GF-D8 (cell line): ENCODE measurements around the gene MTG1.
A peak's percentile ranks its signal among the peaks of the same experiment; 100 is the strongest.
"Not testable (repeated sequence)": the region's sequence is repeated elsewhere in the genome, so short reads cannot be mapped to it uniquely, and the experiment has no call there.

ENCODE experiments used
- DNase-seq: peaks from one replicate; lab custom pipeline; 2025; lab: John Stamatoyannopoulos, UW

Gene MTG1

GRCh38 chr10:133359554-133359971 lies 34.4 kb upstream of the MTG1 start:
- DNase-seq, result no peak

GRCh38 chr10:133359972-133360610 lies 33.9 kb upstream of the MTG1 start:
- DNase-seq, result no peak

- no peak for DNase-seq
These were observed 32.7 kb upstream of the MTG1 start for GRCh38 chr10:133361227-133361626.

DNA sequence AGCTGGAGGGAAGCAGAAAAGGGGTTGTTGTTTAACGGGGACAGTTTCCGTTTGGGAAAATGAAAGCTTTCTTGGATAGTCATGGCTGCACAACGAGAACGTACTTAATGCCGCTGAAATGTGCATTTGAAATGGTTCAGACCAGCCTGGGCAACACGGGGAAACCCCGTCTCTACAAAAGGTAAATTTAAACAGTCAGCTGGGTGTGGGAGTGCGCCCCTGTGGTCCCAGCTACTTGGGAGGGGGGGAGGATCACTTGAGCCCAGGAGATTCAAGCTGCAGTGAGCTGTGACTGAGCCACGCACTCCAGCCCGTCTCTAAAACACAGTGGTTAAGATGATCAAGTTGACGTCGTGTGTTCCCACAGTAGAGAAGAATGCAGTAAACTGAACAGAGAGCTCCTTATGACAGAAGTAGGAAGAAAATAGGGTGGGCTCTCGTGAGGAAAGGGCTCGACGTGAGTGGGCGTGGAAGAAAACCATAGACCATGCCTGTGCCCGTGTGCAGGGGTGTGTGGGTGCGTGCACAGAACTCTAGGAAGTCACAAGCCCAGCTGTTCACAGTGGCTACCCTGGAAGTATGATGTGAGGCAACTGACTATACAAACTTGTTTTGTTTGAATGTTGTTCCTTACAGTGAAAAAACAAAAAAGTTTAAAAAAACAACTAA lies 32.0 kb upstream of the MTG1 start:
- DNase-seq, result no peak

DNA sequence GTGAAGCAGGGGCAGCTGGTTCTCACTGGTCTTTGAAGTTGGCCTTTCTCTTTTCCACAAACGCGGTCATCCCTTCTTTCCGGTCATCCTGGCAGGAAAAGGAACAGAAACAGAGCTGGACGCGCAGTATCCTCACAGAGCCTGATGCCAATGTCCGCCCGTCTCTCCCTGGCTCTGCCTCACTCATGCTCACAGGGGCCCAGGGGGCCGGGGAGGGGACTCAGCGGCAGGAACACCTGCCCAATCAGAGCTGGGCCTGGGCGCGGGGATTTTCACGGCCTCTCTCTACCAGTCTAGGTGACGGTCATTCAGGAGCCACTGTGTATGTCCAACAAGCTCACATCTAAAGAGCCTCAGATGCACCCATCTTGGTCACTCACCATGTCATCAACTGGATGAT lies 31.1 kb upstream of the MTG1 start:
- no peak for DNase-seq

DNA sequence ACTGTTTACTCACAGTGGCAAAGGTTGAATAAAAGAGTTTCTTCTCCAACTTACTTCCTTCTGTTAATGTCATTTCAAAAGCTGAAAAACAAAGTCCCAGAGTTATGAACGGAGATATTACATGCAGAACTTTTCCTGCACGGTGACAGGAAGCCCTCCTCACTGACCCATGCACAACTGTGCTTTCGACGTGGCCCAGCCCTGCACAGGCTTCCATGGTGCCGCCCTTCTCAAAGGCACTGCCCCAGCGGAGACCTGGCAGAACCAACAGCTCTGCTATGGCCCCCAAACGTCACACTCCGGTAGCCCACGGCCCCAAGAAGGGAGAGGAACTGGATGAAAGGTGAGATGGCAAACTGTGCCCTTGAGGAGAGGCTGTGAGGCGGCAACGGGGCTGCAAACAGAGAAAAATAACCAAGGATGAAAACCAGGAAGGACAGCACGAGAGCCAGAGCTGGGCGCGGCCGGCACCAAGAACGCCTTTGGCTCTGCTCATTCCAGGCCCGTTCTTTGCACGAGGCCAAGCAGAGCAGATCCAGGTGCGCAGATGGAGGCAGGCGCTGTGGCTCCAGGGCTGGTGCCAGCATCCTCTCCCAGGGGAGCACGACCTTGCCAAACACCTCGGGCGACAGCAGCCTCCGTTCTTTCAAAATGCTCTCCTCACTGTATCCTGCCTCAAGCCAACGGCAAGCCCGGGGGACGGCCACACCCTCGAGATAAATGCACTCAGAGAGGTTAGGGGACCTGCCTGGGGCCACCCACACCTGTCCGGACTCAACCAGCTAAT lies 29.1 kb upstream of the MTG1 start:
- DNase-seq, result no peak

DNA sequence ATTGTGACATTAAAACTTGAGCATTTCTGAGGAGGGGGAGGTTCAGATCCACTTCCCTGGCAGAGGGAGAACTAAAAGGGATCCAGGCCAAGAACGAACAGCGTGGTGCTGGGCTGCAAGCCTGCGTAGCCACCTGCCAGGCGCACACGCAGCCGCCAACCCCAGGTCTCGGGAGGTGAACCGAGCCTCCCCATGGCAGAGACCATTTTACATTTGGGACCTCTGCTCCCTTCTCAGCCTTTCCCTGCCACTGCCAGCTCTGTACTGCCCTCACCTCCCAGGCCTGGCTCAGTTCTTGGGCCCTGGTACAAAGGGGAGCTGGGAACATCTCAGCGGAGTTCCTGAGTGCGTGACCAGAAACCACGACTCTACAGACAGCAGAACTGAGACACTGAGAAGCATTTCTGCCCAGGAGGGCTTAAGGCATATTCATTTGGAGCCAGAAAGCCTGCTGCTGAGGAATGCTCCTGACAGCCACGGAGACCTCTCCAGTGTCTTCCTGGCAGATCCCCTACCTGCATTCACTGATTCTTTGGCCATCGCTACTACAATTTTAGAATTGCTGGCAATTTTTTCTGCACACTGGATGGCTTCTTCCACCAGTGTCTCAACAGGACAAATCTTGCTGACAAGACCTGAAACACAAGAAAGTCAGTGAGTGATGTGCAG lies 28.4 kb upstream of the MTG1 start:
- no peak for DNase-seq

DNA sequence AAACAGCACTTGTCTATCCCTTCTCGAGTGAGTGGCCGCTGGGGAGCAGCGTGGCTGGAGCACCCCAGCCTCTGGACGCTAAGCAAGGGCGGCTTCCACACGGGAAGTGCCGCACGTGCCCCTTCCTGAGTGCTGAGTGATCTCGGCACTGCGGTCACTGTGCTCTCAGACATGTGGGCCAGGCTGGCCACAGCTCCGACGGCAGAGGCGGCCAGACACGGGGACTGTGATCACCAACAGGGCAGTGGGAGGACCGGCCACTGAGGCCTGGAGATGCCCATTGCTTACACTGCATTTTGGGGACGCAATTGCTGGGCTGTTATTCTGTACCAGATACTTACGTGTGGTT lies 27.9 kb upstream of the MTG1 start:
- DNase-seq, result no peak

GRCh38 chr10:133366751-133367150 lies 27.2 kb upstream of the MTG1 start:
- no peak for DNase-seq

DNA sequence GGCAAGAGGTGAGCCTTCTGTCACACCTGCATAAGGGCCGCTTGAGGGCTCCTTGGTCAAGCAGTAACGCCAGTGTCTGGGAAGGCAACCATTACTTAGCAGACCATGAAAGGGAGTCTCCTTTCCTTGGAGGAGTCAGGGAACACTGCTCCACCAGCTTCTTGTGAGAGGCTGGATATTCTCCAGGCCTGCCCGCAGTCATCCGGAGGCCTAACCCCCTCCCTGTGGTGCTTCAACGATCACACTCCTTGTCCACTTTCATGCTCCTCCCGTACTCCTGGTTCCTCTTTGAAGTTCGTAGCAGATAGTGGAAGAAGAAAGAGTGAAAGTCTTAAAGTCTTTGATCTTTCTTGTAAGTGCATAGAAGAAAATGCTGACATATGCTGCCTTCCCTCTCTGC lies 26.5 kb upstream of the MTG1 start:
- not testable (repeated sequence) for DNase-seq

- DNase-seq, result no peak
These were observed 25.8 kb upstream of the MTG1 start for GRCh38 chr10:133368153-133368552.

DNA sequence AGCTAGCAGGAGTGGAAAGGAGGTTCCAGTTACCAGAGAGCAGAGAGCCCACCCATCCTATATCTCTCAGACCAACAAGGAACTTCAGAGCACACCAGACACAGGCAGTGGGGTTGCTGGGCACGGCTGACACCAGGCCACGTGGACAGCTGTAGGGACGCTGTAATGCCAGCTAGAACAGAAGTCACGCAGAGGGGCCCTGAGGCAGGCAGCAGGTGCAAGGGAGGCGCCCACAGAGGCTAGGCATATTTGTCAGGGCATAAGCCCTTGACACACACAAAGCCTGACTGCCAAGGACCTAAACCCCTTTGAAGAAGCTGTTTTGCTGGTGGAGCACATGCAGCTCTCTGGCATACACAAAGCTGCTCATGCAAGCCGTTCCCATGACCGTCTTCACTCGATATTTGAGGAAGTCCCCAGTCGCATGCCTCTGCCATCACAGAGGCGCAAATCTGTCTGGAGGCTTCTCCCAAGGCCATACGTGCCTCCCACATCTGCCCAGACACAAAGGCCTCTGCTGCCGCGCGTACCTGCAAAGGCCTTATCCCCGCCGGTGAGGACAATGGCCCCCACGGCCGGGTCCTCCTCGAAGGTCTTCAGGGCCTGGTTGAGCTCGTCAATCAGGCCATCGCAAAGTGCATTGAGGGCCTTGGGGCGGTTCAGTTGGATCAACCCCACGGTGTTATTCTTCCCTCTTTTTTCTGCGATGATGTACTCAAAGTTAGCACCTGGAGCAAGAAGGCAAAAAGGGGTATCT lies 23.7 kb upstream of the MTG1 start:
- no peak for DNase-seq

- no peak for DNase-seq
These were observed 21.4 kb upstream of the MTG1 start for GRCh38 chr10:133372507-133372906.

- peak; percentile 71 for DNase-seq
These were observed 20.5 kb upstream of the MTG1 start, which contains the start of gene ECHS1 for GRCh38 chr10:133373174-133374090. Gene ECHS1 (minus strand): TSS chr10:133373354. CDS start chr10:133373333, 21 bp downstream.

- DNase-seq, result no peak
These were observed 18.4 kb upstream of the MTG1 start for GRCh38 chr10:133375357-133376115.

DNA sequence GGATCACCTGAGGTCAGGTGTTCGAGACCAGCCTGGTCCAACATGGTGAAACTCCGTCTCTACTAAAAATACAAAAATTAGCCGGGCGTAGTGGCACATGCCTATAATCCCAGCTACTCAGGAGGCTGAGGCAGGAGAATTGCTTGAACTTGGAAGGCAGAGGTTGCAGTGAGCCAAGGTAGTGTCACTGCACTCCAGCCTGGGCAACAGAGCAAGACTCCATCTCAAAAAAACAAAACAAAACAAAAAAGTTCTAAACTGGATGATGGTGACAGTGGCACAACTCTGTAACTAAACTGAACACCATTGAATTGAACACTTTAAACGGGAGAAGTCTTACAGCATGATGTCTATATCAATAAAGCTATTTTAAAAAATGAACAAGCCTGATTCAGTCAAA lies 17.8 kb upstream of the MTG1 start:
- DNase-seq, result not testable (repeated sequence)

DNA sequence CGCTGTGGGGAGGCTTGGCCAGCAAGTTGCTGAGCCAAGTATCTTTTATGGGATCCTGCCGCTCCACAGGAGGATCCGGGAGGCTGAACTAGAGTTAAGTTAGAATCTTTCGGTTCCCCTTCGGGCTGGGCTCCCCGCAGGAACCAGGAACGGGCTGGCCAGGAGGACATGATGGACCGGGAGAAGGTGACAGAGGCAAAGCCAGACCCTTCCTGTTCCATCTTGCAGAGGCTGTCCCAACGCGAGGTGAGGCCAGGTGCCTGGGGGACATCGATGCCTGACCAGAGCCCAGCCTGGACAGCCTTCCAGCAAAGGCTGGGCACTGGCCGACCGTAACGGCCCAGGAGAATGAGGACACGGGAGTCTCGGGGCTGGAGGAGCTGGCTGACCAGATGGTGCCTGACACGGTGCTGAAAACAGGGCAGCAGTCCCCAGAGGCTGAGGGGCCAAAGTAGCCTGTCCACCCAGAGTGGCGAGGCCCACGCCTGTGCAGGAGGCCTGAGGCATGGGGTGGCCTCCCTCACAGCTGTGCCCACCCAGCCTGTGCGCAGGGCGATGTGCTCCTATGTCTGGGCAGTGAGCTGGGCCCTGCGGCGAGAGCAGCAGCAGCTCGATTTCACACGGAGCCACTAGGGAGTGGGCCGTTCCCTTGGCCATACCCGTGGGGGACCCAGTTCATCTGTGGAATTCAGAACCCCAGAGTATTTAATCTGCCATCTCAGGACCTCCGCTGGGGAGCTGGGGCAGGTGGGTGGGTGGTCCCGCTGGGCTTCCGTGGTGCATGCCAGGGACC lies 16.7 kb upstream of the MTG1 start:
- no peak for DNase-seq

DNA sequence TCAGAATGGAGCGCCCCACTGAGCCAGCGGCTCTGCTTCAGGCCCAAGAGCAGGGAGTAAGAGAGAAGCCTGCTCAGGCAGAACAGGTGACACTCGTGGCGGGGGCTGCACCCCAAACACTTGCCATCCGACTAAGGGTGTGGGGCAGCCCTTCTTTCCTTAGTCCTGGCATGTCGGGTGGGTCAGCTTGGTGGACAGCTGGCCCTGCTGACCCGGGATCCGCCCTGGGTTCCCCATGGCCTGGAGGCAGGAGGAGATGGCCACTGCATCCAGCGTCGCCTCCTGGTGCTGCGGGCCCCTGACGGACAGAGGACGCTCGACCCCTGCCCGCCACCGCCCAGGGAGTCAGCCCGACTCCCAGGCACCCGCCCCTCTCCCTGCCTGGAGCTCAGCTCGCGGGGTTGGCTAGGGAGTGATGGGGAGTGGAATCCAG lies 16.1 kb upstream of the MTG1 start:
- DNase-seq, result no peak
